GM12892 (cell line): ENCODE data around the gene CTNNB1.

Source experiments
- POLR2A ChIP-seq: IDR thresholded peaks from 2 replicates; pipeline ENCODE4 v1.6.1; 2011; ENCODE audit warnings: low read depth, low read length, control low read depth
- TAF1 ChIP-seq: IDR thresholded peaks from 2 replicates; pipeline ENCODE4 v1.6.1; 2011; ENCODE audit warnings: low read depth, mild to moderate bottlenecking, control low read depth, low read length, borderline replicate concordance

GRCh38 chr3:41198526-41198925 lies 779 bp upstream of the CTNNB1 start:
- no peak for TF ChIP-seq POLR2A
- TF ChIP-seq TAF1 = no peak
